SK-N-SH treated with all-trans-retinoic acid at 6 μM for 48 hours (cell line): ENCODE measurements around the gene GMPS.

Source experiments
- GLIS3 ChIP-seq: fragments of 250-450 bp; sonication (Bioruptor Pico); IDR thresholded peaks from 2 replicates; pipeline ENCODE4 v1.5.0; 2020; ENCODE audit warnings: mild to moderate bottlenecking, moderate library complexity
- PATZ1 ChIP-seq: fragments of 250-450 bp; sonication (Bioruptor Pico); IDR thresholded peaks from 2 replicates; pipeline ENCODE4 v1.8.0; 2020; ENCODE audit warnings: mild to moderate bottlenecking, moderate library complexity, borderline replicate concordance
- PPARA ChIP-seq: fragments of 250-450 bp; sonication (Bioruptor Pico); IDR thresholded peaks from 2 replicates; pipeline ENCODE4 v1.5.0; 2020; ENCODE audit warnings: mild to moderate bottlenecking, borderline replicate concordance
- RARB ChIP-seq: fragments of 250-450 bp; sonication (Bioruptor Pico); IDR thresholded peaks from 2 replicates; pipeline ENCODE4 v1.8.0; 2021; ENCODE audit warnings: mild to moderate bottlenecking, moderate library complexity
- TCF4 ChIP-seq: fragments of 250-450 bp; sonication (Bioruptor Pico); IDR thresholded peaks from 2 replicates; pipeline ENCODE4 v1.8.0; 2021; ENCODE audit warnings: mild to moderate bottlenecking, moderate library complexity, borderline replicate concordance
- TOX ChIP-seq: fragments of 250-450 bp; sonication (Bioruptor Pico); IDR thresholded peaks from 2 replicates; pipeline ENCODE4 v1.8.0; 2021; ENCODE audit warnings: mild to moderate bottlenecking, moderate library complexity, borderline replicate concordance
- ZFP30 ChIP-seq: fragments of 450-650 bp; formaldehyde crosslinking; IDR thresholded peaks from 2 replicates; pipeline ENCODE4 v1.5.0; 2022; ENCODE audit warnings: mild to moderate bottlenecking, moderate library complexity
- TF ChIP-seq, protein P1 (sequence below): fragments of 250-450 bp; sonication (Bioruptor Pico); IDR thresholded peaks from 2 replicates; pipeline ENCODE4 v1.5.1; 2020; ENCODE audit warnings: low read depth, mild to moderate bottlenecking, moderate library complexity

GRCh38 chr3:155956508-155957411, 86.3 kb downstream of the GMPS start:
- TF ChIP-seq ZFP30 = no peak
- no peak for TF ChIP-seq PPARA (CRISPR knock-in tag)
- no peak for TF ChIP-seq GLIS3 (CRISPR knock-in tag)
- no peak for TF ChIP-seq TOX
- no peak for TF ChIP-seq PATZ1
- TF ChIP-seq, protein P1, sequence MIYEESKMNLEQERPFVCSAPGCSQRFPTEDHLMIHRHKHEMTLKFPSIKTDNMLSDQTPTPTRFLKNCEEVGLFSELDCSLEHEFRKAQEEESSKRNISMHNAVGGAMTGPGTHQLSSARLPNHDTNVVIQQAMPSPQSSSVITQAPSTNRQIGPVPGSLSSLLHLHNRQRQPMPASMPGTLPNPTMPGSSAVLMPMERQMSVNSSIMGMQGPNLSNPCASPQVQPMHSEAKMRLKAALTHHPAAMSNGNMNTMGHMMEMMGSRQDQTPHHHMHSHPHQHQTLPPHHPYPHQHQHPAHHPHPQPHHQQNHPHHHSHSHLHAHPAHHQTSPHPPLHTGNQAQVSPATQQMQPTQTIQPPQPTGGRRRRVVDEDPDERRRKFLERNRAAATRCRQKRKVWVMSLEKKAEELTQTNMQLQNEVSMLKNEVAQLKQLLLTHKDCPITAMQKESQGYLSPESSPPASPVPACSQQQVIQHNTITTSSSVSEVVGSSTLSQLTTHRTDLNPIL (CRISPR knock-in tag) = no peak
- no peak for TF ChIP-seq TCF4
- TF ChIP-seq RARB = no peak
